B cell (primary cell): ENCODE results near the gene NTNG1. TPM values are rescaled to one million over a fixed set of nuclear protein-coding genes. Genes with fewer than 3 reads are reported as not detected.

Source experiments
- ATAC-seq: fragments of 200-7000 bp; cut with Tn5 transposase; one replicate; pipeline ENCODE4 v1.10.0; 2021; ENCODE audit warnings: low read depth, mild to moderate bottlenecking, moderate number of reproducible peaks, moderate library complexity
- CTCF ChIA-PET: fragments of 350-600 bp; sonication (Branson Sonifier 250); formaldehyde crosslinking; loops from one replicate; lab custom pipeline; 2021; ENCODE audit warnings: antibody characterized with exemption, inconsistent platforms; lab: Charles Lee
- POLR2A ChIA-PET: fragments of 350-600 bp; sonication (Branson Sonifier 250); formaldehyde crosslinking; loops from one replicate; lab custom pipeline; 2021; ENCODE audit warnings: antibody characterized with exemption; lab: Charles Lee
- DNase-seq: peaks from one replicate; pipeline ENCODE4 v3.0.0; 2013
- H2AFZ ChIP-seq: 2 replicates; pipeline ENCODE4 v1.6.1; 2012; ENCODE audit warnings: mild to moderate bottlenecking, low read depth, low read length; ENCODE audit not compliant: insufficient read depth, poor library complexity, severe bottlenecking
- H3K27ac ChIP-seq, 2 donors: 1 replicate in 1 of 2; 2 replicates in 1 of 2; pipeline ENCODE4 v1.5.1; 2012 to 2013; ENCODE audit warnings: low read length in 2 of 2, mild to moderate bottlenecking in 2 of 2, moderate library complexity in 1 of 2
- H3K27me3 ChIP-seq, 4 experiments: fragments of 200-600 bp in 1 of 4; sonication (generic) in 1 of 4; replicated peaks in 1 of 4; 1 replicate in 2 of 4; 2 replicates in 2 of 4; pipeline versions ENCODE4 v1.6.1 to v1.7.0; 2013 to 2016; ENCODE audit warnings: low read length in 3 of 4, mild to moderate bottlenecking in 2 of 4, mixed read lengths in 1 of 4, moderate library complexity in 1 of 4; ENCODE audit not compliant: insufficient read depth in 4 of 4, control insufficient read depth in 3 of 4; ENCODE audit errors: control extremely low read depth in 1 of 4
- H3K36me3 ChIP-seq, 2 experiments: replicated peaks in 1 of 2; 1 replicate in 1 of 2; 2 replicates in 1 of 2; pipeline versions ENCODE4 v1.6.1 to v1.7.1; 2013; ENCODE audit warnings: low read length in 1 of 2; ENCODE audit not compliant: insufficient read depth in 2 of 2, control insufficient read depth in 1 of 2; ENCODE audit errors: control extremely low read depth in 1 of 2, extremely low read depth in 1 of 2
- H3K4me1 ChIP-seq, 2 donors: fragments of 200-600 bp in 1 of 2; sonication (generic) in 1 of 2; 1 replicate in 1 of 2; 2 replicates in 1 of 2; pipeline versions ENCODE4 v1.5.1 to v1.6.1; 2013 to 2017; ENCODE audit warnings: low read length in 2 of 2; ENCODE audit not compliant: control insufficient read depth in 2 of 2, insufficient read depth in 2 of 2
- H3K4me2 ChIP-seq: replicated peaks from 2 replicates; pipeline ENCODE3; 2012; ENCODE audit warnings: mild to moderate bottlenecking, low read depth, low read length; ENCODE audit not compliant: poor library complexity, severe bottlenecking
- H3K4me3 ChIP-seq, 5 experiments: fragments of 200-600 bp in 1 of 5; sonication (generic) in 1 of 5; 1 replicate in 3 of 5; 2 replicates in 2 of 5; pipeline versions ENCODE4 v1.5.1 to v1.7.0; 2011 to 2016; ENCODE audit warnings: low read length in 4 of 5, mild to moderate bottlenecking in 4 of 5, low read depth in 2 of 5, control low read depth in 1 of 5, moderate library complexity in 1 of 5; ENCODE audit not compliant: insufficient read depth in 1 of 5; ENCODE audit errors: control extremely low read depth in 1 of 5, extremely low read depth in 1 of 5
- H3K79me2 ChIP-seq: fragments of 200-600 bp; sonication (generic); one replicate; pipeline ENCODE4 v1.6.0; 2016; ENCODE audit warnings: low read length; ENCODE audit not compliant: control insufficient read depth, insufficient read depth
- H3K9ac ChIP-seq: fragments of 200-600 bp; sonication (generic); 2 replicates; pipeline ENCODE4 v1.6.1; 2017; ENCODE audit warnings: mild to moderate bottlenecking, low read length, moderate library complexity
- H3K9me3 ChIP-seq, 3 donors: one replicate each; pipeline versions ENCODE4 v1.6.1 to v1.7.1; 2013; ENCODE audit warnings: low read length in 2 of 3; ENCODE audit not compliant: control insufficient read depth in 2 of 3, insufficient read depth in 1 of 3; ENCODE audit errors: control extremely low read depth in 1 of 3
- H4K20me1 ChIP-seq: 2 replicates; pipeline ENCODE4 v1.6.0; 2012; ENCODE audit warnings: mild to moderate bottlenecking, low read length; ENCODE audit not compliant: insufficient read depth, control insufficient read depth, poor library complexity, severe bottlenecking
- H3K27ac Mint-ChIP-seq: one replicate; pipeline ENCODE4 v1.8.0; 2021; ENCODE audit warnings: mixed read lengths
- H3K27me3 Mint-ChIP-seq: one replicate; pipeline ENCODE4 v1.8.0; 2021; ENCODE audit warnings: mixed read lengths
- H3K4me1 Mint-ChIP-seq: one replicate; pipeline ENCODE4 v1.8.0; 2021; ENCODE audit warnings: mixed read lengths
- H3K4me3 Mint-ChIP-seq: one replicate; pipeline ENCODE4 v1.8.0; 2021; ENCODE audit warnings: mixed read lengths
- H3K9me3 Mint-ChIP-seq: one replicate; pipeline ENCODE4 v1.8.0; 2022; ENCODE audit warnings: mixed read lengths; ENCODE audit not compliant: insufficient read depth
- EZH2 ChIP-seq: IDR thresholded peaks from 2 replicates; pipeline ENCODE4 v1.6.1; 2012; ENCODE audit warnings: borderline replicate concordance, low read depth, mild to moderate bottlenecking, moderate library complexity, low read length; ENCODE audit not compliant: insufficient read depth, poor library complexity, severe bottlenecking
- WGBS: methylation state at CpG from one replicate; pipeline ENCODE4 v1.1.5; 2013; ENCODE audit warnings: missing lambda C conversion rate; ENCODE audit not compliant: insufficient coverage; 5-methylcytosine and 5-hydroxymethylcytosine counted together
- intact Hi-C: fragments of 100-400 bp; cut with micrococcal nuclease; formaldehyde crosslinking; loops from one replicate; pipeline ENCODE4 v1.10.0; 2022
- polyA plus RNA-seq: library from polyadenylated mRNA; depleted of rRNA; stranded (reverse); fragments of >200 nt; gene quantifications from 2 replicates; pipeline ENCODE4 v1.2.3, GENCODE V29; 2012
- total RNA-seq, 2 donors: library from RNA; stranded (reverse); fragments of 120-200 nt in 1 of 2; gene quantifications; 1 replicate in 1 of 2; 2 replicates in 1 of 2; pipeline versions ENCODE4 v1.2.3 to v1.2.4, GENCODE V29; 2013 to 2022
- TF ChIP-seq, protein P1 (sequence below): fragments of 200-600 bp; IDR thresholded peaks from one replicate; pipeline ENCODE4 v1.8.0; 2022; ENCODE audit warnings: antibody characterized with exemption, mild to moderate bottlenecking

The NTNG1 gene
- total and polyA plus RNA-seq, 2 donors (not counting 1 experiment from before 2014, with no cell fraction given) = 2.8 to 3.7 TPM

DNA sequence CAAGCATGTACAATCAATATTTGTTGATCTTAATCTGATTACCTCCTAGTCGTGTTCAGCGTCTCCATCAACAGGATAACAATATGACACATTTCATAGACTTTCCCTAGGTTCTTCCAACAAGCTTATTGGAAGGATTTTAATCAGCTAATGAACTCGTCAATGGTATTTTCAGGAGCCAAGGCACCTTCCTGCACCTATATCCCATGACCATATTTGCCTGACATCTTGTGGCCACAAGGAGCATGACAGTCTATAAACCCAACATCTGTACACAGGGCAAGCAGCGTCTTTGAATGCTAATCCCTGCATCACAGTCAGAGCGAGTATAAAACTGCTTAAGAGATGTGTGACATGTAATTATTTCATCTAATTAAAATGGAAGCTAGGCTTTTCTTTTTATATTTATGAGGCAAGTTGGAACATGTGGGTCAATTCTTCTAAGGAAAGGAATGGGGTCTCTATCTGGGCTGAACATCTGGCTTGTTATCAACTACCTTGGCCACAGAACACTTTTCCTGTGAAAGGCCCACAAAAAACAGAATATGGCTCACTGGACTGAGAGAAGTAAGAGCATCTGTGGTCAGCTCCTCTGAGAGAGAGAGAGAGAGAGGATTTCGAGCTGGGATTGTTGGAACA, 388.8 kb downstream of the NTNG1 start:
- no peak overlapping the region for H2AFZ ChIP-seq
- no peak overlapping the region for H3K9ac ChIP-seq
- H3K27me3 Mint-ChIP-seq = no peaks in the 10 kb centered on the region
- no peaks in the 10 kb centered on the region for H4K20me1 ChIP-seq
- no peak overlapping the region for H3K4me3 ChIP-seq
- 0% methylated on average over 1 of the region's 6 CpGs for WGBS
- no peaks in the 10 kb centered on the region for H3K27me3 ChIP-seq
- H3K4me3 Mint-ChIP-seq = no peak overlapping the region
- H3K4me2 ChIP-seq = no peak overlapping the region
- H3K79me2 ChIP-seq = no peaks in the 10 kb centered on the region
- ChIA-PET POLR2A (interaction anchor here (1.2 kb wide), 1 partner anchor 473 kb away, joined by 4 read pairs; the partner anchor contains the start of gene PRMT6), CTCF (interaction anchor here (0.7 to 9.6 kb wide), 50 partner anchors 9 to 596 kb away, joined by 3 to 191 read pairs (median 4); partner anchors contain the start of gene PRMT6)
- intact Hi-C loops = loop anchor here (1.0 to 5.0 kb wide), 5 partner anchors 99 to 1507 kb away; no protein-coding TSS in a partner anchor
- H3K4me1 Mint-ChIP-seq = peaks cover 10% of the 10 kb centered on the region
- H3K9me3 Mint-ChIP-seq = no peaks in the 10 kb centered on the region
- ATAC-seq (peak; percentile 89), DNase-seq (peak; percentile 71)
- no peaks in the 10 kb centered on the region for H3K36me3 ChIP-seq
- TF ChIP-seq, protein P1, sequence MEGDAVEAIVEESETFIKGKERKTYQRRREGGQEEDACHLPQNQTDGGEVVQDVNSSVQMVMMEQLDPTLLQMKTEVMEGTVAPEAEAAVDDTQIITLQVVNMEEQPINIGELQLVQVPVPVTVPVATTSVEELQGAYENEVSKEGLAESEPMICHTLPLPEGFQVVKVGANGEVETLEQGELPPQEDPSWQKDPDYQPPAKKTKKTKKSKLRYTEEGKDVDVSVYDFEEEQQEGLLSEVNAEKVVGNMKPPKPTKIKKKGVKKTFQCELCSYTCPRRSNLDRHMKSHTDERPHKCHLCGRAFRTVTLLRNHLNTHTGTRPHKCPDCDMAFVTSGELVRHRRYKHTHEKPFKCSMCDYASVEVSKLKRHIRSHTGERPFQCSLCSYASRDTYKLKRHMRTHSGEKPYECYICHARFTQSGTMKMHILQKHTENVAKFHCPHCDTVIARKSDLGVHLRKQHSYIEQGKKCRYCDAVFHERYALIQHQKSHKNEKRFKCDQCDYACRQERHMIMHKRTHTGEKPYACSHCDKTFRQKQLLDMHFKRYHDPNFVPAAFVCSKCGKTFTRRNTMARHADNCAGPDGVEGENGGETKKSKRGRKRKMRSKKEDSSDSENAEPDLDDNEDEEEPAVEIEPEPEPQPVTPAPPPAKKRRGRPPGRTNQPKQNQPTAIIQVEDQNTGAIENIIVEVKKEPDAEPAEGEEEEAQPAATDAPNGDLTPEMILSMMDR = peak; percentile 92
- no peak for TF ChIP-seq EZH2
- H3K27ac ChIP-seq = no peak overlapping the region
- H3K27ac Mint-ChIP-seq = no peak overlapping the region
- no peaks in the 10 kb centered on the region for H3K9me3 ChIP-seq
- peaks cover 0 to 3% of the 10 kb centered on the region in 2 donors for H3K4me1 ChIP-seq

DNA sequence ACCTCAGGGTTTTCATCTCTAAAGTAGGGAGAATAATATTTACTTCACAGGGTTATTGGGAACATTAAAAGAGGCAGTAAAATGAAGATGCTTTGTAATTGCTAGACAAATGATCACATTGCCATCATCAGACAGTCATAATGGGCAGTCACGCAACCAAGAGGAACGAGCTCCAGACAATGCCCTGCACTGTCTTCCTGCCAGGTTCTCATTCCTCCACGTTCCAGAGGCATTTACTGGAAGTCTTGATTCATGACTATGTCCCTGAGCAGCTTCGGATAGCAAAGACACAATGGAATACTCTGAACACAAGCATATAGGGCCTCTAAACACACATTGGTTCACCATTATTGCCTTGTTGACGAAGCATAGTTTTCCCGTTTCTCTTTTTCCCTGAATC, 389.7 kb downstream of the NTNG1 start:
- CTCF ChIA-PET = interaction anchor here (1.0 to 9.6 kb wide), 15 partner anchors 8 to 387 kb away, joined by 3 to 191 read pairs (median 13); no protein-coding TSS in a partner anchor
- H3K27me3 Mint-ChIP-seq = no peaks in the 10 kb centered on the region
- H3K79me2 ChIP-seq = no peaks in the 10 kb centered on the region
- H3K9me3 Mint-ChIP-seq = no peaks in the 10 kb centered on the region
- intact Hi-C loops = no loop called here
- H3K4me2 ChIP-seq = no peak overlapping the region
- H3K9me3 ChIP-seq = no peaks in the 10 kb centered on the region
- no peak overlapping the region for H3K9ac ChIP-seq
- H3K4me1 ChIP-seq = peaks cover 0 to 3% of the 10 kb centered on the region in 2 donors
- TF ChIP-seq, protein P1 = no peak
- no peak for TF ChIP-seq EZH2
- H3K27me3 ChIP-seq = no peaks in the 10 kb centered on the region
- no peak overlapping the region for H2AFZ ChIP-seq
- no peak overlapping the region for H3K4me3 ChIP-seq
- H3K27ac ChIP-seq = no peak overlapping the region
- no peak for ATAC-seq
- peaks cover 10% of the 10 kb centered on the region for H3K4me1 Mint-ChIP-seq
- H3K36me3 ChIP-seq = no peaks in the 10 kb centered on the region
- DNase-seq = no peak
- H3K4me3 Mint-ChIP-seq = no peak overlapping the region
- WGBS = 76% methylated on average over 5 of the region's 6 CpGs
- H3K27ac Mint-ChIP-seq = no peak overlapping the region
- POLR2A ChIA-PET = no interaction called here
- H4K20me1 ChIP-seq = no peaks in the 10 kb centered on the region
